HL-60/S4 treated with retinoic acid at 250 ng/mL for 4 days and 3 days (cell line): Measurements from ENCODE around the gene TNS3.

Experiments
- in situ Hi-C: fragments of 300-500 bp; cut with MboI; formaldehyde crosslinking; loops from 2 replicates; pipeline ENCODE4 v1.7.0; 2022; ENCODE audit warnings: low sequenced_read_pairs

Gene TNS3

GRCh38 chr7:47356261-47356660 is 225.7 kb downstream of the TNS3 start:
- in situ Hi-C loops: no loop called here

- in situ Hi-C loops: no loop called here
These were observed 226.2 kb downstream of the TNS3 start for GRCh38 chr7:47355684-47356083.

GRCh38 chr7:47354831-47355541 is 226.9 kb downstream of the TNS3 start:
- in situ Hi-C loops: no loop called here

GRCh38 chr7:47354071-47354470 is 227.8 kb downstream of the TNS3 start:
- in situ Hi-C loops: no loop called here

GRCh38 chr7:47352394-47352968 is 229.4 kb downstream of the TNS3 start:
- in situ Hi-C loops: no loop called here

- in situ Hi-C loops: no loop called here
These were observed 230.4 kb downstream of the TNS3 start for GRCh38 chr7:47351233-47352154.

GRCh38 chr7:47350425-47350824 is 231.5 kb downstream of the TNS3 start:
- in situ Hi-C loops: no loop called here

GRCh38 chr7:47349401-47349800 is 232.5 kb downstream of the TNS3 start:
- in situ Hi-C loops: no loop called here

GRCh38 chr7:47347816-47348385 is 234.0 kb downstream of the TNS3 start:
- in situ Hi-C loops: no loop called here

- in situ Hi-C loops: no loop called here
These were observed 234.6 kb downstream of the TNS3 start for GRCh38 chr7:47347346-47347745.

GRCh38 chr7:47346377-47346914 is 235.5 kb downstream of the TNS3 start:
- in situ Hi-C loops: no loop called here

- in situ Hi-C loops: no loop called here
These were observed 236.0 kb downstream of the TNS3 start for GRCh38 chr7:47345857-47346298.

- in situ Hi-C loops: no loop called here
These were observed 237.5 kb downstream of the TNS3 start for GRCh38 chr7:47344171-47344955.

- in situ Hi-C loops: no loop called here
These were observed 238.9 kb downstream of the TNS3 start for GRCh38 chr7:47343061-47343455.

- in situ Hi-C loops: no loop called here
These were observed 239.4 kb downstream of the TNS3 start for GRCh38 chr7:47342296-47343060.

- in situ Hi-C loops: no loop called here
These were observed 241.4 kb downstream of the TNS3 start for GRCh38 chr7:47340517-47340916.

GRCh38 chr7:47338026-47338425 is 243.9 kb downstream of the TNS3 start:
- in situ Hi-C loops: no loop called here

GRCh38 chr7:47337531-47337930 is 244.4 kb downstream of the TNS3 start:
- in situ Hi-C loops: no loop called here
